Naive thymus-derived CD8-positive, alpha-beta T cell (primary cell): Measurements from ENCODE around the gene PLXNA3. TPM values are rescaled to one million over a fixed set of nuclear protein-coding genes. Genes with fewer than 3 reads are reported as not detected.

Experiments used
- ATAC-seq, 2 donors: fragments of 150-1000 bp; cut with Tn5 transposase in 1 of 2; sonication (Bioruptor Pico), chemical (Tn5 transposase) in 1 of 2; 1 replicate in 1 of 2; 2 replicates in 1 of 2; pipeline ENCODE4 v1.10.0; 2021; ENCODE audit warnings: mild to moderate bottlenecking in 2 of 2, moderate library complexity in 2 of 2
- POLR2A ChIA-PET: fragments of 350-600 bp; sonication (Branson Sonifier 250); formaldehyde crosslinking; loops from one replicate; lab custom pipeline; 2021; ENCODE audit warnings: antibody characterized with exemption; lab: Charles Lee
- DNase-seq, 10 donors: peaks; one replicate each; pipeline versions ENCODE4 v3.0.0 to v3.0.0-alpha.2; 2020 to 2022
- H3K27ac Mint-ChIP-seq, 10 donors: one replicate each; pipeline ENCODE4 v1.8.0; 2020 to 2022; ENCODE audit warnings: mild to moderate bottlenecking in 10 of 10, mixed read lengths in 10 of 10, moderate library complexity in 4 of 10, inconsistent platforms in 1 of 10
- H3K27me3 Mint-ChIP-seq, 5 donors: one replicate each; pipeline ENCODE4 v1.8.0; 2021 to 2022; ENCODE audit warnings: mixed read lengths in 5 of 5
- H3K36me3 Mint-ChIP-seq, 3 donors: one replicate each; pipeline ENCODE4 v1.8.0; 2020 to 2022; ENCODE audit warnings: mixed read lengths in 3 of 3, mild to moderate bottlenecking in 2 of 3, inconsistent platforms in 1 of 3
- H3K4me1 Mint-ChIP-seq, 4 donors: one replicate each; pipeline ENCODE4 v1.8.0; 2021 to 2022; ENCODE audit warnings: mixed read lengths in 4 of 4
- H3K4me3 Mint-ChIP-seq, 10 donors: one replicate each; pipeline ENCODE4 v1.8.0; 2020 to 2022; ENCODE audit warnings: mild to moderate bottlenecking in 10 of 10, mixed read lengths in 10 of 10, moderate library complexity in 6 of 10, inconsistent platforms in 1 of 10
- H3K9me3 Mint-ChIP-seq, 9 donors: one replicate each; pipeline ENCODE4 v1.8.0; 2020 to 2022; ENCODE audit warnings: mixed read lengths in 9 of 9, mild to moderate bottlenecking in 3 of 9, inconsistent platforms in 1 of 9, moderate library complexity in 1 of 9
- polyA plus RNA-seq, 3 donors: library from polyadenylated mRNA; unstranded; fragments of 300-500 nt; fragmentation: Illumina TruSeq; gene quantifications; one replicate each; pipeline ENCODE4 v1.2.3, GENCODE V29; 2021
- total RNA-seq, 8 experiments: library from RNA in 2 of 8; stranded (reverse) in 2 of 8; gene quantifications; one replicate each; pipeline ENCODE4 v1.2.3 and lab custom pipeline; 2021 to 2026

The PLXNA3 gene
- total and polyA plus RNA-seq, 5 experiments from 2014 or later = 0.27 to 50.4 (median 0.67) TPM

GRCh38 chrX:154426916-154427770, 30.9 kb upstream of the PLXNA3 start:
- peak overlapping the region in 6 of 10 donors; percentile 4 to 83 (median 12) for H3K4me3 Mint-ChIP-seq
- no peaks in the 10 kb centered on the region for H3K27me3 Mint-ChIP-seq
- DNase-seq (no peak), ATAC-seq (no peak)
- H3K4me1 Mint-ChIP-seq = peaks cover 10 to 34% (median 27%) of the 10 kb centered on the region in 4 donors
- H3K36me3 Mint-ChIP-seq = peaks cover 0 to 10% (median 0%) of the 10 kb centered on the region in 3 donors
- peaks cover 0 to 2% (median 0%) of the 10 kb centered on the region in 9 donors for H3K9me3 Mint-ChIP-seq
- H3K27ac Mint-ChIP-seq = peak overlapping the region in 4 of 10 donors; percentile 20 to 69 (median 48)
- POLR2A ChIA-PET = interaction anchor here (0.7 to 3.6 kb wide), 8 partner anchors 12 to 316 kb away, joined by 3 to 37 read pairs (median 5); partner anchors contain the start of genes RPL10 and TAFAZZIN

DNA sequence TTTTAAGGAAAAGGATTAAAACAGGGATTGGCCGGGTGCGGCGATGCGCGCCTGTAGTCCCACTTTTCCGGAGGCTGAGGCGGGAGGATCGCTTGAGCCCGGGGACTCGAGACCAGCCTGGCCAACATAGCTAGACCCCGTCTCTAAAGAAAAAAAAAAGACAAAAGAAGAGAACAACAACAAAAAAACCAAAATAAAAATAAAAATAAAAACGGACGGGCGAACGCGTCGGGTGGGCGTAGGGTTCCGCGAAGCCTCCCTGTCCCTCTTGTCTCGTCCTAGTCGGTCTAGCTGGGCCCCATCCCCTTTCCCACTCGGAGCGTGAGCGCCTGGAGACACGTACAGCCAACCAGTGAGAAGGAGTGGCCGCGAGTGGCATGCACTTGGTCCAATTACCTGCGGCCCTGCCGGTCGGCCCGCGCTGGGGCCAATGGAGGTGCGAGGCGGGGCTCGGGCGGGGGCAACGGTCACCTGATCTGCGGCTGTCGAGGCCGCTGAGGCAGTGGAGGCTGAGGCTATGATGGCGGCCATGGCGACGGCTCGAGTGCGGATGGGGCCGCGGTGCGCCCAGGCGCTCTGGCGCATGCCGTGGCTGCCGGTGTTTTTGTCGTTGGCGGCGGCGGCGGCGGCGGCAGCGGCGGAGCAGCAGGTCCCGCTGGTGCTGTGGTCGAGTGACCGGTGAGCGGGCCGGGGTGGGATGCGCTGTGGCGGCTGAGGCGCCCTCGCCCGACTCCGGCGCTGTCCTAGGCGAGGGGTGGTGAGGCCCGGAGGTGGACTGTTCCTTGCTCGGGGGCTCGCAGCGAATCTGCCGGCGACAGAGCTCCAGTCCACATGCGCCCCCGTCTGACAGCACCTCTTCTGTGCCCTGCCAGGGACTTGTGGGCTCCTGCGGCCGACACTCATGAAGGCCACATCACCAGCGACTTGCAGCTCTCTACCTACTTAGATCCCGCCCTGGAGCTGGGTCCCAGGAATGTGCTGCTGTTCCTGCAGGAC, 29.6 kb upstream of the PLXNA3 start, which contains the start of gene ATP6AP1:
Gene ATP6AP1 (plus strand): TSS at position 502 of the 996 bp plus-strand sequence. CDS start 16 bp downstream, at position 518.
- Mint-ChIP-seq H3K4me1 (peaks cover 10 to 34% (median 27%) of the 10 kb centered on the region in 4 donors), H3K27me3 (no peaks in the 10 kb centered on the region), H3K9me3 (peaks cover 0 to 2% (median 0%) of the 10 kb centered on the region in 9 donors), H3K27ac (peak within 1 kb of the TSS; percentile 76 to 92 (median 88)), H3K36me3 (peaks cover 0 to 15% (median 0%) of the 10 kb centered on the region in 3 donors), H3K4me3 (peak within 1 kb of the TSS; percentile 73 to 89 (median 82))
- POLR2A ChIA-PET = interaction anchor here (0.5 to 3.6 kb wide), 19 partner anchors 10 to 121 kb away, joined by 3 to 37 read pairs (median 4); partner anchors contain the start of genes IKBKG, PLXNA3, RPL10 and SLC10A3
- DNase-seq = peak; percentile 73 to 92 (median 84)
- peak; percentile 97 to 98 for ATAC-seq

DNA sequence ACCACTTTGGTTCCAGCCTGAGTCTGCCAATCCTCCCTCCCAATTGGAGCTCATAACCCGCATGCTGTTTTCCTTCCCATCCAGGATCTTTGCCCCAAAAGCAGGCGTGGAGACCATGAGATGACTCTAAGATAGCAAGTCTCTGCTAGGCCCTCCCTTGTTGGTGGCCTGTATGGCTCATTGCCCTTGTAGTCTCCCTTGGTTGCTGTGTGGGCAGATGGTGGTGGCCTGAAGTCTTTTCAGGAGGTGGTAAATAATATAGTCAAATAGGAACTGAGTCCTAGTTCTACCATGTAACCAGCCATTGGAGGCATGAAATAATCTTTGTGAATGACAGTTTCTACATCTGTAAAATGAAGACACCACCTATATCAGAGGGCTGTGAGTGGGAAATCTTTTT, 28.4 kb upstream of the PLXNA3 start:
- H3K27ac Mint-ChIP-seq = peak overlapping the region in 8 of 10 donors; percentile 68 to 90 (median 81)
- H3K27me3 Mint-ChIP-seq = no peaks in the 10 kb centered on the region
- H3K4me3 Mint-ChIP-seq = peak overlapping the region; percentile 73 to 89 (median 82)
- POLR2A ChIA-PET = interaction anchor here (0.6 to 3.6 kb wide), 12 partner anchors 10 to 99 kb away, joined by 3 to 37 read pairs (median 4); partner anchors contain the start of genes PLXNA3, RPL10, SLC10A3 and TAFAZZIN
- DNase-seq = no peak
- H3K9me3 Mint-ChIP-seq = no peaks in the 10 kb centered on the region
- no peak for ATAC-seq
- H3K4me1 Mint-ChIP-seq = peaks cover 6 to 32% (median 26%) of the 10 kb centered on the region in 4 donors
- peaks cover 0 to 17% (median 0%) of the 10 kb centered on the region in 3 donors for H3K36me3 Mint-ChIP-seq

GRCh38 chrX:154430479-154430878, 27.6 kb upstream of the PLXNA3 start:
- peaks cover 0 to 17% (median 0%) of the 10 kb centered on the region in 3 donors for H3K36me3 Mint-ChIP-seq

GRCh38 chrX:154430916-154431315, 27.2 kb upstream of the PLXNA3 start:
- no peaks in the 10 kb centered on the region for H3K27me3 Mint-ChIP-seq
- peaks cover 0 to 17% (median 0%) of the 10 kb centered on the region in 3 donors for H3K36me3 Mint-ChIP-seq
- ATAC-seq = no peak
- H3K9me3 Mint-ChIP-seq = no peaks in the 10 kb centered on the region
- H3K4me1 Mint-ChIP-seq = peaks cover 6 to 32% (median 27%) of the 10 kb centered on the region in 4 donors
- H3K4me3 Mint-ChIP-seq = peak overlapping the region in 3 of 10 donors; percentile 39 to 78 (median 57)
- no peak for DNase-seq
- peak overlapping the region in 6 of 10 donors; percentile 3 to 69 (median 54) for H3K27ac Mint-ChIP-seq
- POLR2A ChIA-PET = interaction anchor here (0.7 to 0.9 kb wide), 2 partner anchors 10 to 56 kb away, joined by 3 read pairs; no protein-coding TSS in a partner anchor

More at GRCh38 chrX:154430479-154430878, 27.6 kb upstream of the PLXNA3 start:
- ATAC-seq (no peak), DNase-seq (no peak)
- Mint-ChIP-seq H3K4me3 (peak overlapping the region in 3 of 10 donors; percentile 39 to 78 (median 57)), H3K27me3 (no peaks in the 10 kb centered on the region), H3K4me1 (peaks cover 6 to 32% (median 26%) of the 10 kb centered on the region in 4 donors), H3K9me3 (no peaks in the 10 kb centered on the region), H3K27ac (peak overlapping the region in 6 of 10 donors; percentile 15 to 74 (median 58))
- POLR2A ChIA-PET = interaction anchor here (0.5 to 0.9 kb wide), 4 partner anchors 9 to 99 kb away, joined by 3 to 6 read pairs (median 4); no protein-coding TSS in a partner anchor

DNA sequence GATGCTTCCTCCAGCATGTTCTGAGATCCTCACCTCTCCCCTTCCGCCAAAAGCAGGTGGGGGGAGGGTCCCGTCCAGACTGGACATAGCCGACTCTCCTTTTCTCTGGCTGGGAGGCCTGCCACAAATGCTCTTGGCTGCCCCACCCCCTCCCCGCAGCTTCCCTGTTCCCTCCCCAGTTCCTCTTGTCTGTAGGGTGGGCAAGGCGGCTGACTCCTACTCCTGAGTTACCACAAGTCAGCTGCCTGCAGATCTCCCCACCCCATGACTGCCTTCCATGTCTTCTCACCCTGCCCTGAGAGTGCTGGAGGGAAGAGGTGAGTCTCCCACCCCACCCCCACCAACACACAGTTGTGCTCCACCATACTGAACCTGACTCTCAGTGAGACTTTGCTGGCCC, 26.7 kb upstream of the PLXNA3 start:
- POLR2A ChIA-PET = interaction anchor here (0.7 kb wide), 1 partner anchor 56 kb away, joined by 3 read pairs; no protein-coding TSS in a partner anchor
- H3K36me3 Mint-ChIP-seq = peaks cover 0 to 18% (median 0%) of the 10 kb centered on the region in 3 donors
- peaks cover 6 to 35% (median 31%) of the 10 kb centered on the region in 4 donors for H3K4me1 Mint-ChIP-seq
- peak overlapping the region in 2 of 10 donors; percentile 44 to 83 for H3K27ac Mint-ChIP-seq
- H3K27me3 Mint-ChIP-seq = no peaks in the 10 kb centered on the region
- ATAC-seq (no peak), DNase-seq (no peak)
- peak overlapping the region in 2 of 10 donors; percentile 19 to 29 for H3K4me3 Mint-ChIP-seq
- H3K9me3 Mint-ChIP-seq = no peaks in the 10 kb centered on the region

GRCh38 chrX:154432210-154432609, 25.9 kb upstream of the PLXNA3 start:
- Mint-ChIP-seq H3K9me3 (no peaks in the 10 kb centered on the region), H3K27ac (peak overlapping the region in 1 of 10 donors; percentile 41), H3K36me3 (peaks cover 0 to 18% (median 0%) of the 10 kb centered on the region in 3 donors), H3K4me3 (no peak overlapping the region), H3K4me1 (peaks cover 6 to 33% (median 31%) of the 10 kb centered on the region in 4 donors), H3K27me3 (no peaks in the 10 kb centered on the region)
- ATAC-seq (no peak), DNase-seq (no peak)
- POLR2A ChIA-PET = interaction anchor here (0.9 to 1.3 kb wide), 2 partner anchors 9 to 11 kb away, joined by 3 to 5 read pairs; no protein-coding TSS in a partner anchor

DNA sequence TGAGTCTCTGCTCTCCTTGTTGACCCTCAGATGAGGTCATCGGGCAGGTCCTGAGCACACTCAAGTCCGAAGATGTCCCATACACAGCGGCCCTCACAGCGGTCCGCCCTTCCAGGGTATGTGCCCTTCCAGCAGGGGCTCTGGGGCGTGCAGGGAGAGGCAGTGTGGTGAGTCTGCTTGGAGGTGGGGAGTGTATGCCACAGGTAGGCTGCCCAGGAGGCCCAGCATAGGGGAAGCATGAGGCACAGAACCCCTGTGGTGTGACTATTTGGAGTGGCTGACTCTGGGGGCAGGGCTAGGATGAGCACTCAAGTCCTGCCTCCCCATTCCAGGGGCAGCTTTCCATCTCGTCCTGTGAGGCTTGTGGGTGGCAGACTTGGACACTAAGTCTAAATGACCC, 24.5 kb upstream of the PLXNA3 start:
- Mint-ChIP-seq H3K4me3 (peak overlapping the region in 1 of 10 donors; percentile 20), H3K4me1 (peaks cover 9 to 31% (median 28%) of the 10 kb centered on the region in 4 donors), H3K9me3 (no peaks in the 10 kb centered on the region), H3K27ac (peak overlapping the region in 1 of 10 donors; percentile 77), H3K36me3 (peaks cover 0 to 18% (median 0%) of the 10 kb centered on the region in 3 donors), H3K27me3 (no peaks in the 10 kb centered on the region)
- ATAC-seq (no peak), DNase-seq (no peak)
- POLR2A ChIA-PET = interaction anchor here (2.9 kb wide), 1 partner anchor 52 kb away, joined by 8 read pairs; the partner anchor contains the start of gene UBL4A

GRCh38 chrX:154434394-154435168, 23.5 kb upstream of the PLXNA3 start:
- DNase-seq (no peak), ATAC-seq (no peak)
- POLR2A ChIA-PET = interaction anchor here (2.3 to 2.9 kb wide), 2 partner anchors 36 to 51 kb away, joined by 8 to 14 read pairs; partner anchors contain the start of genes RPL10 and UBL4A
- Mint-ChIP-seq H3K36me3 (peaks cover 0 to 22% (median 0%) of the 10 kb centered on the region in 3 donors), H3K9me3 (no peaks in the 10 kb centered on the region), H3K4me1 (peaks cover 8 to 30% (median 29%) of the 10 kb centered on the region in 4 donors), H3K4me3 (no peak overlapping the region), H3K27me3 (no peaks in the 10 kb centered on the region), H3K27ac (peak overlapping the region in 1 of 10 donors; percentile 81)

DNA sequence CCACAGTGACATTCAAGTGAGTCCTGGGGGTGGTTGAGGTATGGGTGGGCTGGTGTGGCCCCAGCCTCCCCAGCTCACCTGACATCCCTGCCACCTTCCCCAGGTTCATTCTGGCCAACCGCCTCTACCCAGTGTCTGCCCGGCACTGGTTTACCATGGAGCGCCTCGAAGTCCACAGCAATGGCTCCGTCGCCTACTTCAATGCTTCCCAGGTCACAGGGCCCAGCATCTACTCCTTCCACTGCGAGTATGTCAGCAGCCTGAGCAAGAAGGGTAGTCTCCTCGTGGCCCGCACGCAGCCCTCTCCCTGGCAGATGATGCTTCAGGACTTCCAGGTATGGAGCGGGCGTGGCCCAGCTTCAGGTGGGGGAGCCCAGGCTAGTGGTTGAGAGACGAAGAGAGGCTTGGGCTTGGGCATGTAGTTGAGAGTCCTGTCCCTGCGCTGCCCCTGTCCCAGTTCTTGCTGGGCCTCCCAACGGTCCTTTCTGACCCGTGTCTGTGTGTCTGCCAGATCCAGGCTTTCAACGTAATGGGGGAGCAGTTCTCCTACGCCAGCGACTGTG, 22.8 kb upstream of the PLXNA3 start:
- DNase-seq = no peak
- H3K27me3 Mint-ChIP-seq = no peaks in the 10 kb centered on the region
- peak overlapping the region in 3 of 10 donors; percentile 13 to 53 (median 39) for H3K4me3 Mint-ChIP-seq
- peaks cover 0 to 24% (median 0%) of the 10 kb centered on the region in 3 donors for H3K36me3 Mint-ChIP-seq
- ATAC-seq = no peak
- peaks cover 8 to 26% (median 25%) of the 10 kb centered on the region in 4 donors for H3K4me1 Mint-ChIP-seq
- no peaks in the 10 kb centered on the region for H3K9me3 Mint-ChIP-seq
- POLR2A ChIA-PET = interaction anchor here (2.3 to 2.9 kb wide), 2 partner anchors 37 to 51 kb away, joined by 8 to 14 read pairs; partner anchors contain the start of genes RPL10 and UBL4A
- H3K27ac Mint-ChIP-seq = peak overlapping the region in 5 of 10 donors; percentile 27 to 93 (median 56)
